Omental fat pad (tissue), 4 donors: ENCODE data around the gene SSR4. TPM values are rescaled to one million over a fixed set of nuclear protein-coding genes. Genes with fewer than 3 reads are reported as not detected.

Experiments used
- ATAC-seq: fragments of 150-250 bp; one replicate; pipeline ENCODE4 v1.9.1; 2016; ENCODE audit warnings: mild to moderate bottlenecking, moderate library complexity; ENCODE audit not compliant: low FRiP score
- DNase-seq: peaks from one replicate; pipeline ENCODE4 v3.0.0-alpha.2; 2019; ENCODE audit warnings: low spot score
- total RNA-seq, 4 donors: library from RNA; depleted of rRNA; stranded (reverse); fragments of >200 nt; gene quantifications; one replicate each; pipeline ENCODE4 v1.1.0, GENCODE V29; 2016
- TF ChIP-seq, protein P1 (sequence below), 3 donors: fragments of 450-650 bp; IDR thresholded peaks; one replicate each; pipeline ENCODE4 v1.5.1; 2016 to 2017; ENCODE audit warnings: antibody characterized with exemption in 3 of 3, mild to moderate bottlenecking in 3 of 3, moderate library complexity in 2 of 3

Gene SSR4
- total RNA-seq, 4 donors from 2014 or later: 126 to 249 (median 179) TPM

DNA sequence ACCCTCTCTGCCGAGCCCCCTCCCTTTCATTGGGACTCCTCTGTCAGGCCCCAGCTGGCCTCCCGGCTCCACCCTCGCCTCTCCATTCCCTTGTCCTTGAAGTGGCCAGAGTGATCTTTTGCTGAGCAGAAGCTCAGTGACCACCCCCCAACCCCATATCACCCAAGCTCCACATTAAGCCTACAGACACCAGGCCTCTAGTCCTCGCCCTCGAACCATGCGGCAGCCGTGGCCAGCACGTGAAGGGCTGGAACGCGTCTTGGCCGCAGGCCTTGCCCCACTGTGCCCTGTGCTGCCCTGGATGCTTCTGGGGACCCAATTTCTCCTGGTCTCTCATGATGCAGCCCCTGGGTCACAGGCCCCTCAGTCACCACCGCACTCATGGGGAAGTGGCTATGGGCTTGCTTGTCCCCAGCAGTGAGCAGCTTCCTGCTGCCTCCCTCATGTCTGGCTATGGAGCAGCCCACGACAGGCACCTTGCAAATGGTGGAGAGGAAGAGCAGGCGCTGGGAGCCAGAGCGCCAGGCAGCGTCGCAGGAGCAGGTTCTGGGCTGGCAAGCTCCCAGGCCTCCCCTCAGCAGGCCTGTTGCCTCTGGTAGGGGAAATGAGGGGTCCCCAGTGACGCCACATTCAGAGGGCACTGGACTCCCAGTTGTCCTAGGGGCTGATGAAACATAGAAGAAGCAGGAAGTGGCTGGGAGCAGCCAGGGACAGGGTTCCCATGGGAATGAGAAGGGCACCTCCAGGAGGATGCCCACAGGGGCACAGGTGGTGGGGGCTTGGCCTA is 14.4 kb upstream of the SSR4 start:
- TF ChIP-seq, protein P1, sequence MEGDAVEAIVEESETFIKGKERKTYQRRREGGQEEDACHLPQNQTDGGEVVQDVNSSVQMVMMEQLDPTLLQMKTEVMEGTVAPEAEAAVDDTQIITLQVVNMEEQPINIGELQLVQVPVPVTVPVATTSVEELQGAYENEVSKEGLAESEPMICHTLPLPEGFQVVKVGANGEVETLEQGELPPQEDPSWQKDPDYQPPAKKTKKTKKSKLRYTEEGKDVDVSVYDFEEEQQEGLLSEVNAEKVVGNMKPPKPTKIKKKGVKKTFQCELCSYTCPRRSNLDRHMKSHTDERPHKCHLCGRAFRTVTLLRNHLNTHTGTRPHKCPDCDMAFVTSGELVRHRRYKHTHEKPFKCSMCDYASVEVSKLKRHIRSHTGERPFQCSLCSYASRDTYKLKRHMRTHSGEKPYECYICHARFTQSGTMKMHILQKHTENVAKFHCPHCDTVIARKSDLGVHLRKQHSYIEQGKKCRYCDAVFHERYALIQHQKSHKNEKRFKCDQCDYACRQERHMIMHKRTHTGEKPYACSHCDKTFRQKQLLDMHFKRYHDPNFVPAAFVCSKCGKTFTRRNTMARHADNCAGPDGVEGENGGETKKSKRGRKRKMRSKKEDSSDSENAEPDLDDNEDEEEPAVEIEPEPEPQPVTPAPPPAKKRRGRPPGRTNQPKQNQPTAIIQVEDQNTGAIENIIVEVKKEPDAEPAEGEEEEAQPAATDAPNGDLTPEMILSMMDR (IDR thresholded peaks at IDR 0.05): no peak
- no peak for ATAC-seq
- DNase-seq: no peak

DNA sequence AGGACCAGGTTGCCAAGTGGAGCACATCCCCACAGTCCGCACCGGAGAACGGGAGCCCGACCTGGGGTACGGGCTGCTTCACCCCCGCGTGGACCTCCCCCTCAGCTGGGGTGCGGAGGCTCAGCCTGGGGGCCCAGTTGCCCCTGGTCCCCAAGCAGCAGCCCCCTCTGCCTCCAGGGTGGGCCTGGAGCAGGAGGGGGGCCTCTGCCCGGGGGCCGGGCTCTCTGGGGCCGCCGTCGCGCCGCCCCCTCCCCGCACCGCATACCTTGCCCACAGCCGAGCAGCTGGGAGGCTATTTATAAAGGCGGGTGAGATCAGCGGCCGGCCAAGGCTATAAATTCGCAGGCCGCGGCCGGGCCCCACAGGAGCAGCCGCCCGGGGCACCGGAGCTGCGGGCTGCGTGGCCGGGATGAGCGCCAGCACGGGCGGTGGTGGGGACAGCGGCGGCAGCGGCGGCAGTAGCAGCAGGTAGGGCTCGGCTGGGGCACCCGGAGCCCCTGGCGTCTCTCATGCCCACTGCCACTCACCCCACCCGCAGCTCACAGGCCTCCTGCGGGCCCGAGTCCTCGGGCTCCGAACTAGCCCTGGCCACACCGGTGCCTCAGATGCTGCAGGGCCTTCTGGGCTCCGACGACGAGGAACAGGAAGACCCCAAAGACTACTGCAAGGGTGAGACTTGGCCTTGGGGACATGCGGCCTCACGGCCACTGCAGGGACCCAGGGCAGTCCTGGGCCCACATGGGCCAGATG is 13.6 kb upstream of the SSR4 start, which contains the start of gene SRPK3:
Gene SRPK3, plus strand, starts transcription at position 364 of the 750 bp plus-strand sequence. Its CDS starts 46 bp downstream, at position 410.
- TF ChIP-seq, protein P1 (IDR thresholded peaks at IDR 0.05): no peak
- DNase-seq (no peak), ATAC-seq (no peak)

DNA sequence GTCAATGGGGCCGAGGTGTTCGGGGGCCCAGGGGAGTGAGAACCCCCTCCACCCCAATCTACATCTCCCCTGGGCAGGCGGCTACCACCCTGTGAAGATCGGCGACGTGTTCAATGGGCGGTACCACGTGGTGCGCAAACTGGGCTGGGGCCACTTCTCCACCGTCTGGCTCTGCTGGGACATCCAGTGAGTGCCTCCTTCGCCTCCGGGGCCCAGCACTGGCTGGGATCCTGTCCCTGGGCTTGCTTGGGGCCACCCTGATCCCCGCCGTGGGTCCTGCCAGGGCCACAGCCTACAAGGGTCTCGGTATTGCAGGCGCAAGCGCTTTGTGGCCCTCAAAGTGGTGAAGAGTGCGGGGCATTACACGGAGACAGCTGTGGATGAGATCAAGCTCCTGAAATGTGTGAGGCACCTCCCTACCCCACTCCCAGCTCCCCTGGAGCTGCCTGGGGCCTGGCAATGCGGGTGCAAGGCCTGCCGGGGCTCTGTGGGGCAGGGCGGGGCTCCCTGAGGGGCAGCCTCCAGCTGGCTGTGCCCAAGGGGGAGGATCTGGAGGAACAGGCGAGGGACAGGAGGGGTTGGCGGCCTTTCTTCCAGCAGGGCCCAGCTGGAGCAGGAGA is 12.9 kb upstream of the SSR4 start:
- TF ChIP-seq, protein P1 (IDR thresholded peaks at IDR 0.05): no peak
- ATAC-seq (no peak), DNase-seq (no peak)

DNA sequence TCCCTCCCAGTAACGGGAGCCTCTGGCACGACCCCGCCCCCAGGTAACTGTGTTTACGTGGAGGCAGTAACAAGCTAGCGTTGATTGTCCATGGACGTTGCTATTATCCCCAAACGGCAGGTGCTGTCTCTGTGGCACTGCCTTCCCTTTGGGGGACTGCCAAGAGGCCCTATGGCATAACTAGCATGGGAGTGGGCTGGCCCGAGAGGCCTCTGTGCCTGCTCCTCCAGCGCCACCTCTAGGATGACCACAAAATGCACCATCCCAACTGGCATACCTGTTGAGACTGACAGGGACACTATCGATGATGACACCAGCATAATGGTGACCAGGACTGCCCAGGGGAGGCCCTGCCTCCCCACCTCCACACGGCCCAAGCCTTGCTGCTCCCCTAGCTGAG is 12.2 kb upstream of the SSR4 start:
- TF ChIP-seq, protein P1 (IDR thresholded peaks at IDR 0.05): no peak
- DNase-seq: no peak
- no peak for ATAC-seq

DNA sequence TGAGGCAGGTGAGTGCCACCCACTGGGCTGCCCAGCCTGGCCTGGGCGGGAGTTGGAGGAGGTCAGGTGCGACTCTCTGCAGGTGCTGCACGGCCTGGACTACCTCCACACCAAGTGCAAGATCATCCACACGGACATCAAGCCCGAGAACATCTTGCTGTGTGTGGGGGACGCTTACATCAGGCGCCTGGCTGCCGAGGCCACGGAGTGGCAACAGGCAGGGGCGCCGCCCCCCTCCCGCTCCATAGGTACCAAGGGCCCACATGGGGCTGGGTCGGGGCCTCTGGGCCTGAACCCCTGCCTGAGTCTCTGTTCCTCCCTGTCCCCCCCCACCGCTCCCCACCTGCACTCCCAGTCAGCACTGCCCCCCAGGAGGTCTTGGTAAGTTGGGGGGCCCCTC is 11.6 kb upstream of the SSR4 start:
- DNase-seq (no peak), ATAC-seq (no peak)
- TF ChIP-seq, protein P1 (IDR thresholded peaks at IDR 0.05): no peak

- ATAC-seq (no peak), DNase-seq (no peak)
- TF ChIP-seq, protein P1 (IDR thresholded peaks at IDR 0.05): no peak
Measured at GRCh38 chrX:153783378-153784013, 11.0 kb upstream of the SSR4 start.
